Measurements from ENCODE around the gene GPR162. TPM values are rescaled to one million over a fixed set of nuclear protein-coding genes. Genes with fewer than 3 reads are reported as not detected.

The GPR162 gene
- total RNA-seq, 1 donor from 2014 or later, result 0.29 TPM

DNA sequence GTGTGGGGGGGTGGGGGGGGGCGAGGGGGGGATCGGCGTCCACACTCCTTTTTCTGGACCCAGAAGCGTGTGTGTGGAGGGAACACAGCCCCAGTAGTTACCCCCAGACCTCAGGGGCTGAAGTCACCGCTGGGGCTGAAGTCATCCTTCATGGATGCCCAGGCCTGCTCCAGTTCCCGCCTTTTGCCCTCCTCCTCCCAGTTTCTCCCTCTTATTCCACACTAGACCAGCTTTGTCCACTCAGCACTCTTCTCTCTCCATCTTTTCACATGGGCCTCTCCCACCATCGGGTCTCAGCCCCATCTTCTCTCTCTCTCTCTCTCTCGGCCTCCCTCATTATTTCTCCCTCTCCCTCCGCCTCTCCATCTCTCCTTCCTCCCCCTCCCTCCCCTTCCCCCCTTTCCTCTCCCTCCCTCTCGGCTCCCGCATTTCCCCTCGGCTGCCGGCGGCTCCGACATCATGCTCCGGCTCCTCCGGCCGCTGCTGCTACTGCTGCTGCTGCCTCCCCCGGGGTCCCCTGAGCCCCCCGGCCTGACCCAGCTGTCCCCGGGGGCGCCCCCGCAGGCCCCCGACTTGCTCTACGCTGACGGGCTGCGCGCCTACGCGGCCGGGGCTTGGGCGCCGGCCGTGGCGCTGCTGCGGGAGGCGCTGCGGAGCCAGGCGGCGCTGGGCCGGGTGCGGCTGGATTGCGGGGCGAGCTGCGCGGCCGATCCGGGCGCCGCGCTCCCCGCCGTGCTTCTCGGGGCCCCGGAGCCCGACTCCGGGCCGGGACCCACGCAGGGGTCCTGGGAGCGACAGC lies 6.6 kb downstream of the GPR162 start, which contains the start of gene P3H3:
TSS of gene P3H3 (plus strand) at position 426 of the 799 bp plus-strand sequence. CDS start at position 460, 34 bp downstream.
- intact Hi-C loops (cut with micrococcal nuclease), result loop anchor here (5.0 kb wide), 1 partner anchor 56 kb away; the partner anchor contains the start of gene LAG3
- Mint-ChIP-seq H3K27ac (peak within 1 kb of the TSS; percentile 78), H3K27me3 (ENCODE audit: insufficient read depth) (peaks cover 48% of the 10 kb centered on the region), H3K36me3 (ENCODE audit: low read depth) (no peaks in the 10 kb centered on the region), H3K9me3 (no peaks in the 10 kb centered on the region), H3K4me3 (peak within 1 kb of the TSS; percentile 90), H3K4me1 (ENCODE audit: low read depth) (peaks cover 31% of the 10 kb centered on the region)
- no peak for DNase-seq (ENCODE audit: low spot score)

DNA sequence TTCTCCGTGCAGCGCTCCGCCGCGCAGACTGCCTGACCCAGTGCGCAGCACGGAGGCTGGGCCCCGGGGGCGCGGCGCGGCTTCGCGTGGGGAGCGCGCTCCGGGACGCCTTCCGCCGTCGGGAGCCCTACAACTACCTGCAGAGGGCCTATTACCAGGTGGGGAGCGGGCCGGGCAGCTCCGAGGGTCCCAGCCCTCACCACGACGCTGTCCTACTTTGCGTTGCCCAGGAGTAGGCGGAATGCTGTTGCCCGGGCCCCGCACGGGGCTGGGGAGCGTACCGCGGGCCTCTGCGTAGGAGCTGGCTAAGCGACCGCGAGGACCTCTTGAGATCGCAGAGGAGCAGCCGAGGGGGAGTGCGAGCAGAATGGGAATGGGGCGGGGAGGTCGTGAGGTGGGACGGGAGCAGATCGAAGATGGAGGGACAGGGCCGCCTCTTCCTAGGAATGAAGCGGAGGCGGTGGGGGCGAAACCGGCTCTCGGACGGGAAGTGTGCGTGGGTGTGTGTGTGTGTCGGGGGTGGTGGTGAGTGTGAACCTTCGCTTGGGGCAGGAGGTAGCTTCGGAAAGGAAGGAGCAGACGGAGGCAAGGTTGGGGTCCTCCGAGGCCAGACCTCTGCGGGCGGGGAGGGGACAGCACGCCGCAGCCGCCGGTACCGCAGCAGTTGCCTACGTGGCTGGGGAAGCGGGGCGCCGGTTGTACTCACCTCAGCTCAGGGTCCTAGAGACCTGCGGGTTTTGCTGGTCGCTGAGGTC lies 7.3 kb downstream of the GPR162 start:
- peaks cover 47% of the 10 kb centered on the region for H3K27me3 Mint-ChIP-seq (ENCODE audit: insufficient read depth)
- no peaks in the 10 kb centered on the region for H3K9me3 Mint-ChIP-seq
- intact Hi-C loops (cut with micrococcal nuclease), result loop anchor here (5.0 kb wide), 1 partner anchor 57 kb away; the partner anchor contains the start of gene LAG3
- peak overlapping the region; percentile 78 for H3K27ac Mint-ChIP-seq
- peaks cover 31% of the 10 kb centered on the region for H3K4me1 Mint-ChIP-seq (ENCODE audit: low read depth)
- H3K36me3 Mint-ChIP-seq (ENCODE audit: low read depth), result no peaks in the 10 kb centered on the region
- no peak for DNase-seq (ENCODE audit: low spot score)
- peak overlapping the region; percentile 90 for H3K4me3 Mint-ChIP-seq

DNA sequence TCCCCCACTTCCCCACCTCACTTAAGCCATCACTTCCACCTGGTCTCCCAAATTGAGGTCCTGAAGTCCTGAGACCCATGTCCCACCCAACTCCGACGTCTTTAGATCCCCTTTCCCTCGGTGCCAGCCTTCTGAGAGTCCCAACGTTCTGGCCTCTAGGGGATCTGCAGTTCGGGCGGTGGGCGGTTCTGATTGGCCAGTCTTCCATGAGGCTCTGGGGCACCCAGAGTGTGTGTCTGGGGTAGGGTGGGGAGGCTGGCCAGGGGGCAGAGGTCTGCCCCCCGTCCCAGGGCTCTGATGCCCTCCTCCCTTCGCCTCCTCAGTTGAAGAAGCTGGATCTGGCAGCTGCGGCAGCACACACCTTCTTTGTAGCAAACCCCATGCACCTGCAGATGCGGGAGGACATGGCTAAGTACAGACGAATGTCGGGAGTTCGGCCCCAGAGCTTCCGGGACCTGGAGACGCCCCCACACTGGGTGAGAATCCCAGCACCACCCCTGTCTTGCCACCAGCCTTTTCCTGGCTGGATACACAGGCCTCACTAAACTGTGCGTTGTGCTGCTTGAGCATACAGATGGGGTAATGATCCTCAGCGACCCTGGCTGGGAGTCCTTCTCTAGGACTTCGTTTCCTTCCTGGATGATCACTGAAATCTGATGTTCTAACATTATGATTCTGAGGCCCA lies 8.1 kb downstream of the GPR162 start:
- Mint-ChIP-seq H3K4me3 (peak overlapping the region; percentile 90), H3K27ac (peak overlapping the region; percentile 78), H3K9me3 (no peaks in the 10 kb centered on the region), H3K36me3 (ENCODE audit: low read depth) (no peaks in the 10 kb centered on the region), H3K27me3 (ENCODE audit: insufficient read depth) (peaks cover 45% of the 10 kb centered on the region), H3K4me1 (ENCODE audit: low read depth) (peaks cover 36% of the 10 kb centered on the region)
- DNase-seq (ENCODE audit: low spot score), result no peak
- intact Hi-C loops (cut with micrococcal nuclease), result loop anchor here (5.0 kb wide), 1 partner anchor 57 kb away; the partner anchor contains the start of gene LAG3

DNA sequence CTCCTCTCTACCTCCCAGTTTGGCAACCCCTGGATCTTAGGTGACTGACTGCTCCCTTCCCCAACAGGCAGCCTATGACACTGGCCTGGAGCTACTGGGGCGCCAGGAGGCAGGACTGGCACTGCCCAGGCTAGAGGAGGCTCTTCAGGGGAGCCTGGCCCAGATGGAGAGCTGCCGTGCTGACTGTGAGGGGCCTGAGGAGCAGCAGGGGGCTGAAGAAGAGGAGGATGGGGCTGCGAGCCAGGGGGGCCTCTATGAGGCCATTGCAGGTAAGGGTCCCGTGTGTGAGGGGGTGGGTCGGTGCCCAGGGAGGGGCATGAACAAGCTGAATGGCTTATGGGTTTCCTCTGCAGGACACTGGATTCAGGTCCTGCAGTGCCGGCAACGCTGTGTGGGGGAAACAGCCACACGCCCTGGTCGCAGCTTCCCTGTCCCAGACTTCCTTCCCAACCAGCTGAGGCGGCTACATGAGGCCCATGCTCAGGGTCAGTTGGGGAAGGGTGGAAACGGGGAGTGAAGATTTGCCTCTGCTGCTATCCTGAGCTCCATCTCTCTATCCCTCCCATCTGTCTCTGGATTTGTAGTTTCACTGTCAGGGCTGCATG lies 8.8 kb downstream of the GPR162 start:
- Mint-ChIP-seq H3K4me3 (peak overlapping the region; percentile 63), H3K27ac (no peak overlapping the region), H3K9me3 (no peaks in the 10 kb centered on the region), H3K27me3 (ENCODE audit: insufficient read depth) (peaks cover 39% of the 10 kb centered on the region), H3K4me1 (ENCODE audit: low read depth) (peaks cover 32% of the 10 kb centered on the region), H3K36me3 (ENCODE audit: low read depth) (no peaks in the 10 kb centered on the region)
- intact Hi-C loops (cut with micrococcal nuclease), result no loop called here
- no peak for DNase-seq (ENCODE audit: low spot score)

DNA sequence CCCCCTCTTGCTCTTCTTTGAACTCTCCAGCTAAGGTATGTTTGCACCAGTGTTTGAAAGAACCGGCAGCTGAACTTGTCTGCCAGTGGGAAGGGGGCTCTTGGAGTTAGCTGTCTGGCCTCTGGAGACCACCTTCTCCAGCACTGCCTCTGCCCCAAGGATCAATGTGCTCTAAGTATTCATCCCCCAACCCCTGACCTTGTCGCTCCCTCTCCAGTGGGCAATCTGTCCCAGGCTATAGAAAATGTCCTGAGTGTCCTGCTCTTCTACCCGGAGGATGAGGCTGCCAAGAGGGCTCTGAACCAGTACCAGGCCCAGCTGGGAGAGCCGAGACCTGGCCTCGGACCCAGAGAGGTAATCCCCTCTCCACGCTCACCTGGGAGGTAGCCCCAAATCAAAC lies 9.4 kb downstream of the GPR162 start:
- intact Hi-C loops (cut with micrococcal nuclease), result no loop called here
- H3K4me3 Mint-ChIP-seq, result peak overlapping the region; percentile 63

DNA sequence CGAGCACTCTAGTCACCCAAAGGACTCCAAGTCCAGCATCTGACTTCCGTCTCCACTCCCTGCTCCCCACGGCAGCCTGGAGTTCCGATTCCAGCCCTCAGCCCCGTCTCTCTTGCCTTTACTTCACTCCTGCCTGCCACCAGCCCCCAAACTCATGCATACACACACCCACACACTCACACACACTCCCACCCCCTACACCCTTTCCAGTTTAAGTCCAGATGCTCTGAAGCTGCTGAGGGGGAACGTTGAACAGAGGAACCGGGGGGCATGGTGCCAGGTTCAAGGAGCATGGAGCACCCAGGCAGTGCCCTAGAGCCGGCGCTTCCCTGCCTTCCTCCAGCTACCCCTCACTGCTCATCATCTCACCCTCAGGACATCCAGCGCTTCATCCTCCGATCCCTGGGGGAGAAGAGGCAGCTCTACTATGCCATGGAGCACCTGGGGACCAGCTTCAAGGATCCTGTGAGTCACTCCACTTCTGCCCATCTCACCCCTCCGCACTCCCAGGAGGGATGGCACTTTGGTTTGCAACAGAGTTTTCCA lies 9.9 kb downstream of the GPR162 start:
- intact Hi-C loops (cut with micrococcal nuclease), result no loop called here
- no peak for DNase-seq (ENCODE audit: low spot score)
- Mint-ChIP-seq H3K27me3 (ENCODE audit: insufficient read depth) (peaks cover 30% of the 10 kb centered on the region), H3K4me1 (ENCODE audit: low read depth) (peaks cover 35% of the 10 kb centered on the region), H3K9me3 (no peaks in the 10 kb centered on the region), H3K36me3 (ENCODE audit: low read depth) (no peaks in the 10 kb centered on the region), H3K4me3 (no peak overlapping the region), H3K27ac (no peak overlapping the region)

More for the DNA sequence above, 9.4 kb downstream of the GPR162 start:
- H3K36me3 Mint-ChIP-seq (ENCODE audit: low read depth), result no peaks in the 10 kb centered on the region
- no peak for DNase-seq (ENCODE audit: low spot score)
- peaks cover 33% of the 10 kb centered on the region for H3K27me3 Mint-ChIP-seq (ENCODE audit: insufficient read depth)
- no peaks in the 10 kb centered on the region for H3K9me3 Mint-ChIP-seq
- peaks cover 32% of the 10 kb centered on the region for H3K4me1 Mint-ChIP-seq (ENCODE audit: low read depth)
- H3K27ac Mint-ChIP-seq, result no peak overlapping the region

DNA sequence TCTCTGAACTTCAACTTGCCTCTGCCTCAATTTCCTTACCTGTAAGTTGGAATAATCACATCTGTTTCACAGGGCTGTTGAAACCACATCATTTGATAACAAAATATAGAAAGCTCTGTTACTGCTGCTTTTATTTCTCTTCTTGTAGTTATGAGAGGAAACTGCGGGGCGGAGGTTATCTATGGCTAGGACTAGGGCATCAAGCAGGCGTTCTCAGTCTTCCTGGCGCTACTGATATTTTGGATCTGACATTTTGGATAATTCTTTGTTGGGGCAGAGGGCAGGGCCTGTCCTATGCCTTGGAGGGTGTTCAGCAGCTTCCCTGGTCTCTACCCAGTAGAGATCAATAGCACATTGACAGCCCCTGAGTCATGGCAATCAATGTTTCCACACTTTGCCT lies 10.5 kb downstream of the GPR162 start:
- H3K4me1 Mint-ChIP-seq (ENCODE audit: low read depth), result peaks cover 34% of the 10 kb centered on the region
- H3K4me3 Mint-ChIP-seq, result no peak overlapping the region
- H3K27me3 Mint-ChIP-seq (ENCODE audit: insufficient read depth), result peaks cover 30% of the 10 kb centered on the region
- intact Hi-C loops (cut with micrococcal nuclease), result no loop called here
- no peaks in the 10 kb centered on the region for H3K36me3 Mint-ChIP-seq (ENCODE audit: low read depth)
- no peak for DNase-seq (ENCODE audit: low spot score)
- H3K9me3 Mint-ChIP-seq, result no peaks in the 10 kb centered on the region
- H3K27ac Mint-ChIP-seq, result no peak overlapping the region

DNA sequence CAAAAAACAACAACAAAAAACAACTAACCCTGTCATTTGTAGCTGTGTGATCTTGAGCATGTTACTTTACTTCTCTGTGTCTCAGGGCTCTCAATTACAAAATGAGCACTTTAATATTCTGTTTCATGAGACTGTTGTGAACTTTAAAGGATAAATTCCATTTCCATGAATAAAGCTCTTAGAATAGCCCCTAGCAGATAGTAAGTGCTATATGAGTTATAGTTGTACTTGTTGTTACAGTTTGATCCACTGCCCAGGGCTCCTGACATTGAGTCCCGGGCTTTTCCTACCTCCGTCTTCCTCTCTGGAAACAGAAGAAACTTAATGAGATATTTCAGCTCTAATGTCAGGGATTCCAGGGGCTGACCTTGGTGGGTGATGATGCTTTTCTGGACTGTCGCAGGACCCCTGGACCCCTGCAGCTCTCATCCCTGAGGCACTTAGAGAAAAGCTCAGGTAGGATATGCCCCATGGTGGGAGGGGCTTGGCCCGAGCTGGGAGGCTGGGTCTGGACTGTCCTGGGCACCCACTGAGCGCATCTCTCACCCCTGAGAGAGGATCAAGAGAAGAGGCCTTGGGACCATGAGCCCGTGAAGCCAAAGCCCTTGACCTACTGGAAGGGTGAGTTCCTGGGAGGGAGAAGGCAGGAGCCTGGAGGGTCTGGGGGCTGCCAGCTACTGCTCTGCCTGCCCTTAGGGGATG lies 11.7 kb downstream of the GPR162 start:
- H3K9me3 Mint-ChIP-seq, result no peaks in the 10 kb centered on the region
- peaks cover 24% of the 10 kb centered on the region for H3K27me3 Mint-ChIP-seq (ENCODE audit: insufficient read depth)
- H3K36me3 Mint-ChIP-seq (ENCODE audit: low read depth), result no peaks in the 10 kb centered on the region
- H3K4me1 Mint-ChIP-seq (ENCODE audit: low read depth), result peaks cover 23% of the 10 kb centered on the region
- H3K27ac Mint-ChIP-seq, result no peak overlapping the region
- DNase-seq (ENCODE audit: low spot score), result no peak
- intact Hi-C loops (cut with micrococcal nuclease), result no loop called here
- no peak overlapping the region for H3K4me3 Mint-ChIP-seq

DNA sequence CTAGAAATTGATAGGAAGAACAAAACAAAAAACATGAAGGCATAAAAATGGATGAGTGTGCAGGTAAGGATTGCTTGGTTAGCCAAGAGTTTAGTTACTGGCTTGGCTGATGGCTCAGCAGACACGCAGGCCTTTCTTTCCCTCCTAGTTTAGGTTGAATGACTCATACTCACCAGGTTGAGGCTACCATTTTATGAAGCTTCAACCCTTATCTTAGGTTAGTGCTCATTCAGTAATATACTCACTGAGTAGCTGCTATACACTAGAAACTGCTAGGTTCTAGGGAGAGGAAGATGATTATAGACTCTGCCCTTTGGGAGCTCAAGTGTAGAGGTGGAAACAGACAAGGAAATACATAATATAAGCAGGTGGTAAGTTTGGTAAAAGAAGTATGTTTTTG lies 12.6 kb downstream of the GPR162 start:
- H3K4me1 Mint-ChIP-seq (ENCODE audit: low read depth), result peaks cover 18% of the 10 kb centered on the region
- intact Hi-C loops (cut with micrococcal nuclease), result loop anchor here (2.0 kb wide), 1 partner anchor 39 kb away; the partner anchor contains the start of gene SPSB2

DNA sequence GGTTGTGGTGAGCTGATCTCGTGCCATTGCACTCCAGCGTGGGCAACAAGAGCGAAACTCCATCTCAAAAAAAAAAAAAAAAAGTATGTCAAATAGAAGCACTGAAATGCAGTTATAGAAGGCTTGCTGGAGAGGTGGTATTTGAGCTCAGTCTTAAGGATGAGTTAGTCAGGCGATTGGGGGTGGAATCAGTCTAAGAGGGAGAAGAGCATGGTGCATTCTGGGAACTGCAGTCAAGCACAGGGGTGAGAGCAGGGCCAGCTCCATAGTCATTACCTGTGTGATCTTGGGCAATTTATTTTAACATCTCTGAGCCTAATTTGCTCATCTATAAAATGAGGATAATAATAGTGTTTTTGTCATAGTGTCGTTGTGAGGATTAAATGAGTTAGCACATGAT lies 13.3 kb downstream of the GPR162 start:
- intact Hi-C loops (cut with micrococcal nuclease), result loop anchor here (1.0 to 2.0 kb wide), 2 partner anchors 17 to 38 kb away; partner anchors contain the start of genes SPSB2 and USP5
- H3K27ac Mint-ChIP-seq, result no peak overlapping the region

More for the DNA sequence above, 12.6 kb downstream of the GPR162 start:
- no peaks in the 10 kb centered on the region for H3K36me3 Mint-ChIP-seq (ENCODE audit: low read depth)
- H3K27ac Mint-ChIP-seq, result no peak overlapping the region
- H3K4me3 Mint-ChIP-seq, result no peak overlapping the region
- no peaks in the 10 kb centered on the region for H3K9me3 Mint-ChIP-seq
- peaks cover 20% of the 10 kb centered on the region for H3K27me3 Mint-ChIP-seq (ENCODE audit: insufficient read depth)
- no peak for DNase-seq (ENCODE audit: low spot score)

DNA sequence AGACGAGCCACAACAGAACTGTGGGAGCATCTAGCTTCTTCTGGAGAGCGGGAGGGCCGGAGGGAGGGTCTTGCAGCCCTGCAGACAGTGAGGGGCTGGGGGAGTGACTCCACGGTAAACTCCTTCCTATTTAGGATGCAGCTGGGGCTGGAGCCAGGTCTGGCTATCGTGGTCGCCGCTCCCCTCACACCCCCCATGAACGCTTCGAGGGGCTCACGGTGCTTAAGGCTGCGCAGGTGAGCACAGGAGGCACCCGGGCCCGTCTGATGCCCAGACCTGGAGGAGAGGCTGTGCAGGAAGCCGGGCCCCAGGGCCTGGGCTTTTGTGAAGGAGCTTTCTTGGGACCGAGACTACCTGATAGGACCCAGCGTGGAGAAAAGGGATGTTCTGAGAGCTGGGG lies 15.2 kb downstream of the GPR162 start:
- H3K4me1 Mint-ChIP-seq (ENCODE audit: low read depth), result peaks cover 14% of the 10 kb centered on the region
- H3K27me3 Mint-ChIP-seq (ENCODE audit: insufficient read depth), result peaks cover 7% of the 10 kb centered on the region
- H3K27ac Mint-ChIP-seq, result no peak overlapping the region
- intact Hi-C loops (cut with micrococcal nuclease), result no loop called here
- DNase-seq (ENCODE audit: low spot score), result no peak
- H3K4me3 Mint-ChIP-seq, result no peak overlapping the region
- no peaks in the 10 kb centered on the region for H3K36me3 Mint-ChIP-seq (ENCODE audit: low read depth)
- no peaks in the 10 kb centered on the region for H3K9me3 Mint-ChIP-seq

More for the DNA sequence above, 13.3 kb downstream of the GPR162 start:
- no peaks in the 10 kb centered on the region for H3K36me3 Mint-ChIP-seq (ENCODE audit: low read depth)
- H3K27me3 Mint-ChIP-seq (ENCODE audit: insufficient read depth), result peaks cover 17% of the 10 kb centered on the region
- no peak for DNase-seq (ENCODE audit: low spot score)
- peaks cover 14% of the 10 kb centered on the region for H3K4me1 Mint-ChIP-seq (ENCODE audit: low read depth)
- H3K9me3 Mint-ChIP-seq, result no peaks in the 10 kb centered on the region
- no peak overlapping the region for H3K4me3 Mint-ChIP-seq

Data from activated T-helper 1 cell treated with anti-CD3 and anti-CD28 coated beads, Interleukin-12 subunit alpha, Interleukin-12 subunit beta, Interleukin-2, Interleukin-4 antibody, amounts not matched to agents 30 ng/mL and 10 ng/mL and 1 ng/mL, durations not matched to agents 14 hours and 24 hours and 36 hours (primary cell).